RWPE1 (cell line): ENCODE measurements around the gene RBSN.

Experiments
- CTCF ChIA-PET: fragments of 350-600 bp; sonication (Branson Sonifier 250); formaldehyde crosslinking; extraction: SDS; loops from one replicate; lab custom pipeline; 2021; lab: Yijun Ruan, JAX
- POLR2A ChIA-PET: fragments of 400-600 bp; formaldehyde crosslinking; extraction: SDS; loops from one replicate; lab custom pipeline; 2020; ENCODE audit warnings: antibody characterized with exemption; ENCODE audit not compliant: low non-redundant PET; lab: Yijun Ruan, JAX
- DNase-seq: peaks from one replicate; pipeline ENCODE4 v3.0.0; 2012; ENCODE audit warnings: low spot score
- H3K27ac ChIP-seq: fragments of 450-650 bp; 2 replicates; pipeline ENCODE4 v1.5.1; 2017
- CTCF ChIP-seq: fragments of 450-650 bp; conservative IDR thresholded peaks from 2 replicates; pipeline ENCODE4 v1.5.1; 2017; ENCODE audit warnings: low read depth, mild to moderate bottlenecking

The RBSN gene

GRCh38 chr3:15055019-15055557 lies 43.9 kb downstream of the RBSN start:
- CTCF ChIA-PET: no interaction called here
- no peak for DNase-seq
- POLR2A ChIA-PET: no interaction called here

GRCh38 chr3:15053541-15053940 lies 45.4 kb downstream of the RBSN start:
- ChIA-PET POLR2A (no interaction called here), CTCF (interaction anchor here (0.7 to 1.1 kb wide), 2 partner anchors 10 to 1882 kb away, joined by 4 to 5 read pairs; no protein-coding TSS in a partner anchor)
- no peak overlapping the region for H3K27ac ChIP-seq
- no peak for DNase-seq
- no peak for TF ChIP-seq CTCF

More at GRCh38 chr3:15055019-15055557, 43.9 kb downstream of the RBSN start:
- no peak overlapping the region for H3K27ac ChIP-seq
- TF ChIP-seq CTCF: no peak

GRCh38 chr3:15052335-15053242 lies 46.4 kb downstream of the RBSN start:
- H3K27ac ChIP-seq: peak overlapping the region; percentile 21; the same call in 1 of the 2 replicates
- CTCF ChIA-PET: interaction anchor here (1.1 kb wide), 1 partner anchor 9 kb away, joined by 4 read pairs; no protein-coding TSS in a partner anchor
- no peak for TF ChIP-seq CTCF
- DNase-seq: no peak
- POLR2A ChIA-PET: no interaction called here

- H3K27ac ChIP-seq: peak overlapping the region; percentile 20
- peak; percentile 48 for DNase-seq
- ChIA-PET POLR2A (no interaction called here), CTCF (no interaction called here)
- peak; percentile 52 for TF ChIP-seq CTCF
Measured at GRCh38 chr3:15051531-15051930, 47.4 kb downstream of the RBSN start.

GRCh38 chr3:15050405-15051092 lies 48.4 kb downstream of the RBSN start:
- POLR2A ChIA-PET: no interaction called here
- DNase-seq: no peak
- CTCF ChIA-PET: no interaction called here
- H3K27ac ChIP-seq: 0 out of 2 replicates have a peak overlapping the region, but pooled peaks have one; percentile 12
- no peak for TF ChIP-seq CTCF

GRCh38 chr3:15049584-15049983 lies 49.4 kb downstream of the RBSN start:
- H3K27ac ChIP-seq: no peak overlapping the region
- no peak for TF ChIP-seq CTCF
- no peak for DNase-seq
- CTCF ChIA-PET: no interaction called here
- POLR2A ChIA-PET: no interaction called here
